Osteoblast (primary cell): ENCODE data around the gene CCDC92. TPM values are rescaled to one million over a fixed set of nuclear protein-coding genes. Genes with fewer than 3 reads are reported as not detected.
A peak's percentile ranks its signal among the peaks of the same experiment; 100 is the strongest.

ENCODE experiments used
- DNase-seq: peaks from one replicate; pipeline ENCODE4 v3.0.0; 2011; ENCODE audit warnings: low spot score, mixed read lengths; ENCODE audit not compliant: insufficient read length; ENCODE audit errors: missing footprints
- H2AFZ ChIP-seq: 2 replicates; pipeline ENCODE4 v1.6.0; 2011; ENCODE audit warnings: mild to moderate bottlenecking, low read length
- H3K27ac ChIP-seq: 2 replicates; pipeline ENCODE4 v1.5.1; 2011; ENCODE audit warnings: mild to moderate bottlenecking, low read depth, low read length, moderate library complexity
- H3K27me3 ChIP-seq: 2 replicates; pipeline ENCODE4 v1.6.0; 2012; ENCODE audit warnings: mild to moderate bottlenecking, control low read depth, inconsistent platforms, low read length, moderate library complexity; ENCODE audit not compliant: insufficient read depth
- H3K36me3 ChIP-seq: 2 replicates; pipeline ENCODE4 v1.5.1; 2011; ENCODE audit warnings: mild to moderate bottlenecking, low read length, control low read depth, moderate library complexity; ENCODE audit not compliant: insufficient read depth
- H3K4me1 ChIP-seq: 2 replicates; pipeline ENCODE4 v1.5.1; 2011; ENCODE audit warnings: mild to moderate bottlenecking, low read length, control low read depth, moderate library complexity; ENCODE audit not compliant: insufficient read depth
- H3K4me2 ChIP-seq: 2 replicates; pipeline ENCODE4 v1.6.0; 2011; ENCODE audit warnings: mild to moderate bottlenecking, low read length; ENCODE audit not compliant: insufficient read depth
- H3K4me3 ChIP-seq: fragments of 200-600 bp; sonication (generic); 3 replicates; pipeline ENCODE4 v1.5.1; 2012; ENCODE audit warnings: mild to moderate bottlenecking, low read length, inconsistent platforms; ENCODE audit not compliant: insufficient read depth
- H3K79me2 ChIP-seq: 2 replicates; pipeline ENCODE4 v1.6.0; 2012; ENCODE audit warnings: mild to moderate bottlenecking, low read length, control low read depth, inconsistent platforms; ENCODE audit not compliant: insufficient read depth
- H3K9me3 ChIP-seq: 2 replicates; pipeline ENCODE4 v1.5.1; 2011; ENCODE audit warnings: low read depth, low read length, control low read depth
- H4K20me1 ChIP-seq: 2 replicates; pipeline ENCODE4 v1.6.0; 2012; ENCODE audit warnings: mild to moderate bottlenecking, low read length, control low read depth; ENCODE audit not compliant: insufficient read depth
- total RNA-seq: library from RNA; depleted of rRNA; stranded (reverse); fragments of >200 nt; gene quantifications from 2 replicates; pipeline ENCODE4 v1.2.3, GENCODE V29; 2012
- TF ChIP-seq, protein P1 (sequence below): IDR thresholded peaks from 2 replicates; pipeline ENCODE4 v1.5.1; 2011; ENCODE audit warnings: mild to moderate bottlenecking, low read depth, low read length, moderate library complexity; ENCODE audit errors: extremely low read depth

CCDC92 gene
- total RNA-seq, 1 donor, result 25.7 TPM

GRCh38 chr12:123942911-123943648 is 29.6 kb downstream of the CCDC92 start:
- no peak overlapping the region for H2AFZ ChIP-seq
- H3K79me2 ChIP-seq, result peaks cover 14% of the 10 kb centered on the region
- peak overlapping the region; percentile 67 for H3K4me2 ChIP-seq
- H3K9me3 ChIP-seq, result peaks cover 7% of the 10 kb centered on the region
- H4K20me1 ChIP-seq, result peaks cover 20% of the 10 kb centered on the region
- peaks cover 27% of the 10 kb centered on the region for H3K4me1 ChIP-seq
- peak; percentile 90 for DNase-seq
- peak overlapping the region; percentile 11 for H3K4me3 ChIP-seq
- TF ChIP-seq, protein P1, sequence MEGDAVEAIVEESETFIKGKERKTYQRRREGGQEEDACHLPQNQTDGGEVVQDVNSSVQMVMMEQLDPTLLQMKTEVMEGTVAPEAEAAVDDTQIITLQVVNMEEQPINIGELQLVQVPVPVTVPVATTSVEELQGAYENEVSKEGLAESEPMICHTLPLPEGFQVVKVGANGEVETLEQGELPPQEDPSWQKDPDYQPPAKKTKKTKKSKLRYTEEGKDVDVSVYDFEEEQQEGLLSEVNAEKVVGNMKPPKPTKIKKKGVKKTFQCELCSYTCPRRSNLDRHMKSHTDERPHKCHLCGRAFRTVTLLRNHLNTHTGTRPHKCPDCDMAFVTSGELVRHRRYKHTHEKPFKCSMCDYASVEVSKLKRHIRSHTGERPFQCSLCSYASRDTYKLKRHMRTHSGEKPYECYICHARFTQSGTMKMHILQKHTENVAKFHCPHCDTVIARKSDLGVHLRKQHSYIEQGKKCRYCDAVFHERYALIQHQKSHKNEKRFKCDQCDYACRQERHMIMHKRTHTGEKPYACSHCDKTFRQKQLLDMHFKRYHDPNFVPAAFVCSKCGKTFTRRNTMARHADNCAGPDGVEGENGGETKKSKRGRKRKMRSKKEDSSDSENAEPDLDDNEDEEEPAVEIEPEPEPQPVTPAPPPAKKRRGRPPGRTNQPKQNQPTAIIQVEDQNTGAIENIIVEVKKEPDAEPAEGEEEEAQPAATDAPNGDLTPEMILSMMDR, result no peak
- H3K27me3 ChIP-seq, result no peaks in the 10 kb centered on the region
- peak overlapping the region; percentile 92 for H3K27ac ChIP-seq
- H3K36me3 ChIP-seq, result peaks cover 47% of the 10 kb centered on the region

- Histone ChIP-seq H3K27ac (peak overlapping the region; percentile 92), H2AFZ (no peak overlapping the region), H3K4me3 (peak overlapping the region; percentile 11), H3K4me1 (peaks cover 32% of the 10 kb centered on the region), H3K4me2 (peak overlapping the region; percentile 67), H4K20me1 (peaks cover 18% of the 10 kb centered on the region), H3K9me3 (peaks cover 7% of the 10 kb centered on the region), H3K27me3 (no peaks in the 10 kb centered on the region), H3K79me2 (peaks cover 12% of the 10 kb centered on the region), H3K36me3 (peaks cover 50% of the 10 kb centered on the region)
- DNase-seq, result peak; percentile 98
- TF ChIP-seq, protein P1, result no peak
Observed at GRCh38 chr12:123942238-123942653, 30.4 kb downstream of the CCDC92 start.

DNA sequence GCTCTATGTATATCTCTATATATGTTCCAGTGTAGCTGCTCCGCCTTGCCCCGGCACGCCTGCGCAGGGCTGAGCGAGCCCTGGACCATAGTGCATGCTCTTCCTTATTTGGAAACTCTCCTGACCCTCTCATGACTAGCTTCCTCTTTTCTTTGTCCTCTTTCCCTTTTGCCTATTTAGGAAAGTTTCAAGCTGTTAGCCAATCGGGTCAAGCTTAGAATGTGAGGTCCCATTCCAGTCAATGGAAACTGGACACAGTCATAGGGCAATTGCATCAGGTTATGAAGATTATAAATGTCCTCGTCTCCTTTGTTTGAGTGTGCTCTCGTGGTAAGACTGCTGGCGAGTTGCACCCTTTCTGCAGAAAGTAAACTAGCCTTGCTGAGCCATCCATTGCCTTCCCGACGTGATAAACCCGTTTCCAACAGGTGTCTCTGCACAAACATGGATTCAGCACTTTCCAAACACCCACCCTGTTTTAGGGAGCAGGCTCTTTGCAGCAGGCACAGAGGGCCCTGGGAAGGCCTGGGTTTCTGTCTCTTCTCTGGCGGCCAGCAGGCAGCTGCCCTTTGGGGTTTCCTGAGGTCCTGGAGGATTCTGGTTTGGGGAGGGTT is 30.9 kb downstream of the CCDC92 start:
- H2AFZ ChIP-seq, result no peak overlapping the region
- peaks cover 12% of the 10 kb centered on the region for H3K79me2 ChIP-seq
- H3K4me1 ChIP-seq, result peaks cover 32% of the 10 kb centered on the region
- H3K36me3 ChIP-seq, result peaks cover 56% of the 10 kb centered on the region
- peaks cover 18% of the 10 kb centered on the region for H4K20me1 ChIP-seq
- peak overlapping the region; percentile 92 for H3K27ac ChIP-seq
- H3K9me3 ChIP-seq, result peaks cover 7% of the 10 kb centered on the region
- H3K27me3 ChIP-seq, result no peaks in the 10 kb centered on the region
- H3K4me3 ChIP-seq, result peak overlapping the region; percentile 27
- DNase-seq, result no peak
- H3K4me2 ChIP-seq, result peak overlapping the region; percentile 59
- TF ChIP-seq, protein P1, result no peak

DNA sequence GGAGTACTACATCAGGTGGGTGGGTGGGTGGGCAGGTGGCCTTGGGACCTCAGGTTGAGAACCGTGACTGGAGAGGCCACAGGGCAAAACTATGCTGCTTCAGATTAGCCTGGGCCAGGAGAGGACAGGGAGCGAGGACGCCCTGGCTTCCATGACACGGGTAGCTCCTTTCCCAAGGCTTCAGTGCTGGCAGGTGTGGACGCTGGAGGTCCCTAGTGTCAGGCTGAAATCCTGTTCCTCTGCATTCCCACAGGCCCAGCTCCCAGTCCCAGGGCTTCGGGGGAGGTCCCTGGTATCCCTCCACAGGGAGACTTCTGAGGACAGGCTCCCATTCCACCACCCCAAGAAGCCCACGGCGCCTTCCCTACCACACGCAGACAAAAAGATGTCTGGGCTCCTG is 31.6 kb downstream of the CCDC92 start:
- no peak overlapping the region for H3K4me2 ChIP-seq
- no peaks in the 10 kb centered on the region for H3K27me3 ChIP-seq
- no peak for DNase-seq
- H3K79me2 ChIP-seq, result peaks cover 12% of the 10 kb centered on the region
- H3K27ac ChIP-seq, result peak overlapping the region; percentile 92
- no peak overlapping the region for H2AFZ ChIP-seq
- TF ChIP-seq, protein P1, result no peak
- peaks cover 63% of the 10 kb centered on the region for H3K36me3 ChIP-seq
- H3K4me1 ChIP-seq, result peaks cover 32% of the 10 kb centered on the region
- no peak overlapping the region for H3K4me3 ChIP-seq
- peaks cover 7% of the 10 kb centered on the region for H3K9me3 ChIP-seq
- peaks cover 18% of the 10 kb centered on the region for H4K20me1 ChIP-seq
